Stimulated activated CD4-positive, alpha-beta T cell treated with anti-CD3 and anti-CD28 coated beads, Interleukin-1b, Interleukin-23, amount 100 ng/mL, for 1 hour (primary cell): ENCODE results near the gene RFNG.

Experiments
- DNase-seq, 2 donors: peaks; one replicate each; pipeline ENCODE4 v3.0.0-alpha.2; 2020; ENCODE audit warnings: low read depth in 2 of 2

The RFNG gene

GRCh38 chr17:82077617-82078358 lies 26.2 kb upstream of the RFNG start:
- no peak for DNase-seq

- DNase-seq = no peak
Measured at GRCh38 chr17:82076785-82077591, 25.4 kb upstream of the RFNG start.

GRCh38 chr17:82076018-82076784 lies 24.6 kb upstream of the RFNG start:
- no peak for DNase-seq

GRCh38 chr17:82073446-82073845 lies 21.8 kb upstream of the RFNG start:
- no peak for DNase-seq

GRCh38 chr17:82072827-82073226 lies 21.2 kb upstream of the RFNG start:
- no peak for DNase-seq

- no peak for DNase-seq
Measured at GRCh38 chr17:82070611-82071010, 19.0 kb upstream of the RFNG start.

- DNase-seq = peak; percentile 40 to 50
Measured at GRCh38 chr17:82065638-82066303, 14.2 kb upstream of the RFNG start, which contains the start of gene DUS1L. Gene DUS1L (minus strand): TSS chr17:82065804. CDS start chr17:82065059, 745 bp downstream.

- no peak for DNase-seq
Measured at GRCh38 chr17:82065193-82065637, 13.6 kb upstream of the RFNG start.

GRCh38 chr17:82064433-82065192 lies 13.0 kb upstream of the RFNG start:
- DNase-seq = no peak

- DNase-seq = no peak
Measured at GRCh38 chr17:82063424-82064415, 12.1 kb upstream of the RFNG start.

- DNase-seq = no peak
Measured at GRCh38 chr17:82062984-82063368, 11.4 kb upstream of the RFNG start.

GRCh38 chr17:82062076-82062983 lies 10.7 kb upstream of the RFNG start:
- no peak for DNase-seq

- DNase-seq = no peak
Measured at GRCh38 chr17:82061047-82061925, 9.7 kb upstream of the RFNG start.

- no peak for DNase-seq
Measured at GRCh38 chr17:82060614-82061013, 9.0 kb upstream of the RFNG start.

- DNase-seq = no peak
Measured at GRCh38 chr17:82060001-82060380, 8.4 kb upstream of the RFNG start.

GRCh38 chr17:82059272-82060000 lies 7.8 kb upstream of the RFNG start:
- no peak for DNase-seq

- DNase-seq = no peak
Measured at GRCh38 chr17:82058855-82059249, 7.2 kb upstream of the RFNG start.
